ENCODE data around the gene MLN.

DNA sequence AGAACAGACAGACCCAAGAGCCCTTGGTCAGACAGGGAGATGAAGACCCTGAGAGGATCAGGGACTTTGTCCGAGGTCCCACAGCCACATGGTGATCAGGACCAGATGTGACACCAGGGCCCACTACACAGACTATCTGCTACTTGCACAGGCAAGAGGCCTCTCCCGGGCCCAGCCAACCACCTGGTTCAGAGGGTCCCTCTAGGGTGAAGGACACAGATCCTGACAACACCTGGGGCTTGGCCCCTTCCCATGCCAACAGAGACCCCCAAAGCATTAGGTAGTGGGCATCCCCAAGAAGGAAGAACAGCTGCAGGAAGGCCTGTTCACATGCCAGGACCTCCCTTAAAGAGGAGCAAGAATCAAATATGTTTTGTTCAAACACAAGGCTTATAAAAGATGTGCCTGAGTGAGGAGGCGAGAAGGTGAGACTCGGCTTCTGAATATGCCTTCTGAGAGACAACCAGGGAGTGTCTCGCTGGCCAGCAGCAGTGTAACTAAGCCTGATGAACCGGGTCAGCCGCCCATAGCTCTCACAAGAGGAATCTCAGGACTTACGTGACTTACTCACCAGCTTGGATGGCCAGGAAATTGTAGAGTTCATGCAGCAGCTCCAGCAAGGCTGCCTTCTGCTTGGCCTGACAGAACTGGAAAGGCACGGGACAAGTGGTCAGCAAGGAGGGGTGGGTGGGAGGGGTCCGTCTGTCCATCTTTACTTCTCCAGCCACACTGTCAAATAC lies 19.9 kb downstream of the MLN start:
- TF ChIP-seq CTCF (IDR thresholded peaks at IDR 0.05) = no peak
- TF ChIP-seq POLR2A (IDR thresholded peaks at IDR 0.05) = no peak

Measured in esophagus squamous epithelium (tissue), 4 donors.